Measurements from ENCODE around the gene LRRC38.

- no peak for TF ChIP-seq CTCF (IDR thresholded peaks at IDR 0.05; ENCODE audit: insufficient read depth, low read depth, low read length)
- TF ChIP-seq EZH2 (IDR thresholded peaks at IDR 0.05; ENCODE audit: insufficient read depth, low read length) = no peak
Measured at GRCh38 chr1:13523780-13524477, 10.1 kb upstream of the LRRC38 start.
